Osteocyte (in vitro differentiated cells): Measurements from ENCODE around the gene FUT9. TPM values are rescaled to one million over a fixed set of nuclear protein-coding genes. Genes with fewer than 3 reads are reported as not detected.

Source experiments
- DNase-seq: peaks from one replicate; pipeline ENCODE4 v3.0.0; 2021; ENCODE audit warnings: mixed read lengths; ENCODE audit not compliant: unreplicated experiment; ENCODE audit errors: extremely low spot score
- H3K27ac Mint-ChIP-seq: one replicate; pipeline ENCODE4 v1.8.0; 2021; ENCODE audit warnings: mild to moderate bottlenecking, mixed read lengths; ENCODE audit not compliant: unreplicated experiment
- H3K27me3 Mint-ChIP-seq: one replicate; pipeline ENCODE4 v1.8.0; 2021; ENCODE audit warnings: mixed read lengths; ENCODE audit not compliant: unreplicated experiment
- H3K36me3 Mint-ChIP-seq: one replicate; pipeline ENCODE4 v1.8.0; 2021; ENCODE audit warnings: mixed read lengths; ENCODE audit not compliant: unreplicated experiment
- H3K4me1 Mint-ChIP-seq: one replicate; pipeline ENCODE4 v1.8.0; 2021; ENCODE audit warnings: mixed read lengths; ENCODE audit not compliant: unreplicated experiment
- H3K4me3 Mint-ChIP-seq: one replicate; pipeline ENCODE4 v1.8.0; 2021; ENCODE audit warnings: mild to moderate bottlenecking, moderate library complexity, mixed read lengths; ENCODE audit not compliant: unreplicated experiment
- H3K9me3 Mint-ChIP-seq: one replicate; pipeline ENCODE4 v1.8.0; 2021; ENCODE audit warnings: mixed read lengths; ENCODE audit not compliant: unreplicated experiment
- CTCF ChIP-seq: fragments of 200-600 bp; sonication (generic); IDR thresholded peaks from 2 replicates; pipeline ENCODE4 v1.5.0; 2021; ENCODE audit warnings: antibody characterized with exemption, mild to moderate bottlenecking, moderate library complexity
- total RNA-seq: library from RNA; stranded (reverse); gene quantifications from 2 replicates; pipeline ENCODE4 v1.2.1, GENCODE V29; 2021

The FUT9 gene
- total RNA-seq, 1 donor from 2014 or later = not detected

GRCh38 chr6:96060249-96060648, 44.5 kb downstream of the FUT9 start:
- no peak overlapping the region for H3K4me3 Mint-ChIP-seq
- no peaks in the 10 kb centered on the region for H3K36me3 Mint-ChIP-seq
- H3K27me3 Mint-ChIP-seq = no peaks in the 10 kb centered on the region
- H3K27ac Mint-ChIP-seq = no peak overlapping the region
- peaks cover 3% of the 10 kb centered on the region for H3K4me1 Mint-ChIP-seq
- DNase-seq = no peak
- no peak for TF ChIP-seq CTCF
- H3K9me3 Mint-ChIP-seq = no peaks in the 10 kb centered on the region

GRCh38 chr6:96065213-96065612, 49.4 kb downstream of the FUT9 start:
- H3K36me3 Mint-ChIP-seq = no peaks in the 10 kb centered on the region

GRCh38 chr6:96066376-96066775, 50.6 kb downstream of the FUT9 start:
- no peaks in the 10 kb centered on the region for H3K36me3 Mint-ChIP-seq
- no peaks in the 10 kb centered on the region for H3K9me3 Mint-ChIP-seq
- H3K4me3 Mint-ChIP-seq = no peak overlapping the region
- H3K27me3 Mint-ChIP-seq = no peaks in the 10 kb centered on the region
- no peaks in the 10 kb centered on the region for H3K4me1 Mint-ChIP-seq
- no peak for DNase-seq
- no peak for TF ChIP-seq CTCF
- no peak overlapping the region for H3K27ac Mint-ChIP-seq

More at GRCh38 chr6:96065213-96065612, 49.4 kb downstream of the FUT9 start:
- Mint-ChIP-seq H3K4me1 (no peaks in the 10 kb centered on the region), H3K27ac (no peak overlapping the region), H3K4me3 (no peak overlapping the region), H3K9me3 (no peaks in the 10 kb centered on the region), H3K27me3 (no peaks in the 10 kb centered on the region)
- TF ChIP-seq CTCF = no peak
- no peak for DNase-seq

- Mint-ChIP-seq H3K36me3 (no peaks in the 10 kb centered on the region), H3K27me3 (no peaks in the 10 kb centered on the region), H3K27ac (no peak overlapping the region), H3K4me3 (no peak overlapping the region), H3K9me3 (no peaks in the 10 kb centered on the region), H3K4me1 (no peaks in the 10 kb centered on the region)
- no peak for TF ChIP-seq CTCF
- no peak for DNase-seq
These were observed 57.8 kb downstream of the FUT9 start for GRCh38 chr6:96073555-96073954.

GRCh38 chr6:96074006-96074405, 58.2 kb downstream of the FUT9 start:
- Mint-ChIP-seq H3K4me1 (no peaks in the 10 kb centered on the region), H3K27me3 (no peaks in the 10 kb centered on the region), H3K4me3 (no peak overlapping the region), H3K9me3 (no peaks in the 10 kb centered on the region), H3K36me3 (no peaks in the 10 kb centered on the region), H3K27ac (no peak overlapping the region)
- no peak for DNase-seq
- no peak for TF ChIP-seq CTCF
